ENCODE measurements around the gene KCNH6.

The KCNH6 gene

GRCh38 chr17:63523253-63523855 lies at the start of gene KCNH6:
KCNH6 (plus strand) TSS chr17:63523358; CDS start chr17:63523414, 56 bp downstream.
- no peak for DNase-seq

- no peak for DNase-seq
Measured at GRCh38 chr17:63474174-63474573, 49.0 kb upstream of the KCNH6 start.

GRCh38 chr17:63474586-63475460 lies 48.3 kb upstream of the KCNH6 start:
- DNase-seq: no peak

GRCh38 chr17:63475491-63476412 lies 47.4 kb upstream of the KCNH6 start:
- no peak for DNase-seq

GRCh38 chr17:63476459-63476853 lies 46.7 kb upstream of the KCNH6 start:
- DNase-seq: no peak

GRCh38 chr17:63476854-63477479 lies 46.2 kb upstream of the KCNH6 start, which contains the start of gene ACE:
ACE (plus strand) TSS chr17:63477061; CDS start chr17:63477095, 34 bp downstream.
- DNase-seq: peak in 1 of 2 donors; percentile 27

GRCh38 chr17:63477480-63478440 lies 45.4 kb upstream of the KCNH6 start:
- DNase-seq: no peak

GRCh38 chr17:63478814-63479494 lies 44.2 kb upstream of the KCNH6 start:
- peak; percentile 41 to 75 for DNase-seq

GRCh38 chr17:63479495-63480184 lies 43.5 kb upstream of the KCNH6 start:
- no peak for DNase-seq

- no peak for DNase-seq
Measured at GRCh38 chr17:63480192-63480784, 42.9 kb upstream of the KCNH6 start.

- no peak for DNase-seq
Measured at GRCh38 chr17:63480826-63481487, 42.2 kb upstream of the KCNH6 start.

- no peak for DNase-seq
Measured at GRCh38 chr17:63481488-63481870, 41.7 kb upstream of the KCNH6 start.

- DNase-seq: no peak
Measured at GRCh38 chr17:63482509-63482908, 40.6 kb upstream of the KCNH6 start.

- no peak for DNase-seq
Measured at GRCh38 chr17:63483038-63483437, 40.1 kb upstream of the KCNH6 start.

- no peak for DNase-seq
Measured at GRCh38 chr17:63483655-63484575, 39.2 kb upstream of the KCNH6 start.

GRCh38 chr17:63486317-63487013 lies 36.7 kb upstream of the KCNH6 start:
- no peak for DNase-seq

- no peak for DNase-seq
Measured at GRCh38 chr17:63487014-63487339, 36.2 kb upstream of the KCNH6 start.

GRCh38 chr17:63488851-63489250 lies 34.3 kb upstream of the KCNH6 start:
- DNase-seq: no peak
